HG03354 (cell line): Measurements from ENCODE around the gene SMIM44.
"Not testable (repeated sequence)": the region's sequence is repeated elsewhere in the genome, so short reads cannot be mapped to it uniquely, and the experiment has no call there.

ENCODE experiments used
- ATAC-seq: cut with Tn5 transposase; IDR thresholded peaks from one replicate; pipeline ENCODE4 v1.9.1; 2021; ENCODE audit warnings: mild to moderate bottlenecking; ENCODE audit not compliant: unreplicated experiment, poor library complexity, severe bottlenecking

SMIM44 gene

GRCh38 chr19:3463714-3464586 is 19.3 kb downstream of the SMIM44 start:
- no peak for ATAC-seq

- ATAC-seq = no peak
Measured at GRCh38 chr19:3462991-3463713, 20.1 kb downstream of the SMIM44 start.

DNA sequence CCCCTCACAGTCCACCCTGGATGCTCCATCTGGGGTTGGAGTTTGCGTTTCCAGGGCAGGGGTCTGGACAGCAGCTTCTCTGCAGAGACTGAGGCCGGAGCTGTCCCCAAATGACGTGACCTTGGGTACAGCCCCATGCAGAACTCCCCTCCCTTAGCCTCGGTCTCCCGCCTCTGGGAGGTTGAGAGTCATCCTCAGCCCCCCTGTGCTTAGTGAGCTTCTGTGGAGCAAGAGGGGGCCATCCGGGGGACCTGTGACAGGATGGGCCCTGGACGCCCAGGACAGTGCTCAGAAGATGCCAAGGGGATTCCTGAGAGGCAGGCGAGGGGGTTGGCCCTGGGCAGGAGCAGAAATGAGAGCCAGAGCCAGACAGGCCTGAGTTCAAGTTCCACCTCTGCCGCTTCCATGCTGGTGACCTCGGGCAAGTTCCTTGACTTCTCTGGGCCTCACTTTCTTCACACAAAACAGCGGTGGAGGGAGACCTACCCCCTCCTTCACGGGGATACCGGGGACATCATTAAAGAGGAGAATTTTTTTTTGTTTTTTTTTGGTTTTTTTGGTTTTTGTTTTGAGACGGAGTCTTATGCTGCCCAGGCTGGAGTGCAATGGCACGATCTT is 23.2 kb downstream of the SMIM44 start:
- no peak for ATAC-seq

GRCh38 chr19:3459089-3459881 is 24.0 kb downstream of the SMIM44 start:
- ATAC-seq = no peak

GRCh38 chr19:3458229-3459088 is 24.8 kb downstream of the SMIM44 start:
- ATAC-seq = no peak

DNA sequence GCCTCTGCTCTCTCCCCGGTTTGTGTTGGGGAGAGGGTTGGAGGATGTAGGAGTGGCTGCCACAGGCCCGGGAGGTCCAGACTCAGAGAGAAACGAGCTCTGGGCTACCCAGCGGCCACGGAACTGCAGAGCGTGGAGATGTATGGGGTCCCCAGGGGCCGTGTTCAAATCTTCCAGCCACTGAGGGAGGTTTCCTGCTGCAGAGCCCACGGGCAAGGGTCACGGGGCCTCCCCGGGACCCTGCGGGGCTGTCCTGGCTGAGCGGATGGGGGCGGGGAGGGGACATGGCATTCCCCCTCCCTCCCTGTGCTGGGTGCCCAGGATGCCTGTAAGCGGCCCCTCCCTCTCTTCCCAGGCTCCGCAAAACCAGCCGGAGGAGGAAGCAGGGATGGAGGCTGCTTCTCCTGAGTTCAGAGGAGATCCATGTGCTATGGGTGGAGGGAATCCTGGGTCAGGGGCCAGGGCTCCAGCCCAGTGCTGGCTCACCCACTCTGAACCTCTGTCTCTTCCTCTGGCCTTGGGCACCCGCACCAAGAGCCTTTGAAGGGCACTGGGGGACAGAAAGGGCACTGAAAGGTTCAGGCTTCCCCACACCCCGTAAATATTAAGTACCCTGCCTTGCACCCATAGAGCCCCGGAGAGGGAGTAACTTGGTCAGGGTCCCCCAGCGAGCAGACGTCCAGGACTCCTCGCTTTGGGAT is 25.6 kb downstream of the SMIM44 start:
- no peak for ATAC-seq

DNA sequence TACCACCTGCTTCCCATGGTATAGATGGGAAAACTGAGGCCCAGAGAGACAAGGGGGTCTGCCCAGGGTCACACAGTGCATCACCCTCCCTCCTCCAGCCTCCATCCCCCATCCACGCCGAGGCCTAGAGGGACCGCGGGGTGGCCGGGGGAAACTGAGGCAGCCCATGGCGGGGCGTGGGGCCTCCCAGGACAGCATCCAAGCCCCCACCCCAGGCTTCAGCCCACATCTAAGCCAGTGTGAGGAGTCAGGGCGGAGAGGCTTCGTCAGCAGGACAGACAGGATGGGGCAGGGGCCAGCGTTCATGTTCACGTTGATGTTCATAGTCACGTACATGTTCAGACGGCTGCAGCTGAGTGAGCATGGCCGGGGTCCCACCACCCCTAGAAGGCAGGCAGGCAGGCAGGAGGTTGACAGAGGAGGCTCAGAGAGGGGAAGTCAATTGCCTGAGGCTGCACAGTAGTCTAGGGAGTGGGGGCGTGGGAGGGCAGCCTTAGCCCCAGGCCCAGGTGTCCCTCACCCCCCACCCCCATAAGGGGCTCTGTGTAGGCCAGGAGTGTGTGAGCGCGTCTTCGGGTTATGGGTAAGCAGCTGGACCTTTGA is 26.2 kb downstream of the SMIM44 start:
- no peak for ATAC-seq

- no peak for ATAC-seq
Measured at GRCh38 chr19:3455960-3456601, 27.2 kb downstream of the SMIM44 start.

GRCh38 chr19:3455393-3455955 is 27.8 kb downstream of the SMIM44 start:
- ATAC-seq = no peak

DNA sequence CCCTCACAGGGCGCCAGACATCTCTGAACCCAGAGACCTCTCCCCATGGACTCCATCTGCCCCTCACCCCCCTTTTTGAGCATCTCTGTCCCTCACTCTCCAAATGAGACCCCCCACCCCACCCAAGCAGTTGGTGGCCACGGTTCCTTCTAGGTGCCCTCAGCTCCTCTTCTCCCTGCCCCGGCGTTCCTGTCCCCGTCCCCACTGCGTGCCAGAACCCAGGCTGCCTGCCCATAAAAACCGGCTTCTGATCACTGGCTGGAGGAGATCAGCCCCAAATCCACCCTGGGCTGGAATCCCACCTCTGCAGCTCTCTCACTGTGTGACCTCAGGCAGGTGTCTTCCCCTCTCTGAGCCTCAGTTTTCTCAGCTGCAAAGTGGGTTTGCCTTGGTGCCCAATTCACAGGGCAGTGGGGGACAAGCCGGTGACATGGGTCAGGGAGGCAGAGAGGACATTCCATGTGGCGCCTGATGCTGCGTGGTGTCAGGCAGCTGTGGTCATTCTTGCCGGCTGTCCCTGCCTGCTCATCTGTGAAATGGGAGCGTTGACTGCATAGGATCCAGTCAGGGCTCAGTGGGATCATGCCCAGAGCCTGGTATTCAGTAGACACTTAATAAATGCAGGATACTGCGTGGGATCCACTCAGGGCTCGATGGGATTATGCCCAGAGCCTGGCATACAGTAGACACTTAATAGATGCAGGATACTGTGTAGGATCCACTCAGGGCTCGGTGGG is 28.4 kb downstream of the SMIM44 start:
- no peak for ATAC-seq

DNA sequence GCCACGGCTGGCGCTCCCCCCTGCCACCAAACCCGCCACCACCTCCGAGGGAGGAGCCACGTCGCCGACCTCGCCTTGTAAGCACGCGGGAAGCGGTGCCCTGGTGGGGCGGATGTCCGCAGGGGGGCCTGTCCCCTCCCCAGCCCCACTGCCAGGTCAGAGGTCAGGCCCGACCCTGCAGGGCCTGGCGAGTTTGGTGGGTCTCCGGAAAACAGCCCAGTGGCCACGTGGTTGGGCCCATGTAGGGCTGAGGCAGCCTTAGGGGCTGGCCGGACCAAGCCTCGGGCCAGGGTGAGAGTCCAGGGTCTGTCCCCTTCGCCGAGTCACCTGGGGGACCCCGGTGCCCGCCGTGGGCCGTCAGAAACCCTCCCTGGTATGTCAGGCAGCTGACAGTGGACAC is 29.4 kb downstream of the SMIM44 start:
- ATAC-seq = no peak

- ATAC-seq = not testable (repeated sequence)
Measured at GRCh38 chr19:3452942-3453214, 30.4 kb downstream of the SMIM44 start.

GRCh38 chr19:3452171-3452941 is 30.9 kb downstream of the SMIM44 start:
- ATAC-seq = no peak

- ATAC-seq = no peak
Measured at GRCh38 chr19:3451451-3451866, 31.8 kb downstream of the SMIM44 start.

DNA sequence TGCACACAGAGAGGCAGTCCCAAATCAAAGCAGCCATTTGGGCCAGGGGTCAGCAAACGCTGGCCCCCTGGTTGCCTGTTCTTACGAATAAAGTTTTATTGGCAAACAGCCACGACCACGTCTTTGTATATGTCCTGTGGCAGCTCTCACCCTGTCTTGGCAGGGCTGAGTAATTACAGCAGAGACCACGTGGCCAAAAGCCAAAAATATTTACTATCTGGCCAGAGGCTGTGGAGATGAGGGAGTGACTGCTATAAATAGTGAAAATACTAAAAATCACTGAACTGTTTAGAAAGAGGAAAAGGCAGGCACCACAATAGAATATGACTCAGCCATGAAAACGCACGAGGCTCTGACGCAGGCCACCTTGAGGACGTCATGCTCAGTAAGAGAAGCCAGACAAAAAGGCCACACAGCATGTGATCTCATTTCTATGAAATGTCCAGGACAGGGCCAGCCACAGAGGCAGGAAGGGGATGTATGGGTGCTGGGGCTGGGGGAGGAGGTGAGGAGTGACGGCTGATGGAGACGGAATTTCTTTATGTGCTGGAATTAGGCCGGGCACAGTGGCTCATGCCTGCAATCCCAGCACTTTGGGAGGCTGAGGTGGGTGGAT is 32.3 kb downstream of the SMIM44 start:
- no peak for ATAC-seq
